ENCODE data around the gene GMEB2.
"Not testable (repeated sequence)": the region's sequence is repeated elsewhere in the genome, so short reads cannot be mapped to it uniquely, and the experiment has no call there.

GMEB2 gene

GRCh38 chr20:63618291-63618980, 8.5 kb downstream of the GMEB2 start:
- intact Hi-C loops (cut with DNase I), result no loop called here
- DNase-seq, result peak in 3 of 10 donors; percentile 13 to 74 (median 72)

- DNase-seq, result peak in 3 of 10 donors; percentile 2 to 67 (median 58)
- intact Hi-C loops (cut with DNase I), result no loop called here
Measured at GRCh38 chr20:63617876-63618265, 9.0 kb downstream of the GMEB2 start.

GRCh38 chr20:63617092-63617875, 9.6 kb downstream of the GMEB2 start:
- peak in 3 of 10 donors; percentile 7 to 86 (median 78) for DNase-seq

GRCh38 chr20:63613863-63614594, 12.9 kb downstream of the GMEB2 start:
- intact Hi-C loops (cut with DNase I), result not testable (repeated sequence)

More at GRCh38 chr20:63617092-63617875, 9.6 kb downstream of the GMEB2 start:
- intact Hi-C loops (cut with DNase I), result no loop called here

GRCh38 chr20:63612276-63612931, 14.5 kb downstream of the GMEB2 start:
- peak in 3 of 10 donors; percentile 2 to 66 (median 66) for DNase-seq
- intact Hi-C loops (cut with DNase I), result no loop called here

More at GRCh38 chr20:63613863-63614594, 12.9 kb downstream of the GMEB2 start:
- DNase-seq, result peak in 2 of 10 donors; percentile 67 to 80

DNA sequence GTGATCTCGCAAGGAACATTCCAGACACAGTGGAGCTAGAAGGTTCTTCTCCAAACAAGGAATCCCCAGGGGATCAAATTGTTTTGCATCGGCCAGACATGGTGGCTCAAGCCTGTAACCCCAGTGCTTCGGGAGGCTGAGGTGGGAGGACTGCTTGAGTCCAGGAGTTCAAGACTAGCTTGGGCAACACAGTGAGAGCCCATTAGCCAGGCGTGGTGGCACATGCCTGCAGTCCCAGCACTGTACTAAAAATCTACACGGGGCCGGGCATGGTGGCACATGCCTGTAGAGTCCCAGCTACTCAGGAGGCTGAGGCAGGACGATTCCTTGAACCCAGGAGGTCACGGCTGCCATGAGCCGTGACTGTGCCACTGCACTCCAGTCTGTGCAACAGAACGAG, 15.3 kb downstream of the GMEB2 start:
- DNase-seq, result peak in 2 of 10 donors; percentile 21 to 56
- intact Hi-C loops (cut with DNase I), result no loop called here

DNA sequence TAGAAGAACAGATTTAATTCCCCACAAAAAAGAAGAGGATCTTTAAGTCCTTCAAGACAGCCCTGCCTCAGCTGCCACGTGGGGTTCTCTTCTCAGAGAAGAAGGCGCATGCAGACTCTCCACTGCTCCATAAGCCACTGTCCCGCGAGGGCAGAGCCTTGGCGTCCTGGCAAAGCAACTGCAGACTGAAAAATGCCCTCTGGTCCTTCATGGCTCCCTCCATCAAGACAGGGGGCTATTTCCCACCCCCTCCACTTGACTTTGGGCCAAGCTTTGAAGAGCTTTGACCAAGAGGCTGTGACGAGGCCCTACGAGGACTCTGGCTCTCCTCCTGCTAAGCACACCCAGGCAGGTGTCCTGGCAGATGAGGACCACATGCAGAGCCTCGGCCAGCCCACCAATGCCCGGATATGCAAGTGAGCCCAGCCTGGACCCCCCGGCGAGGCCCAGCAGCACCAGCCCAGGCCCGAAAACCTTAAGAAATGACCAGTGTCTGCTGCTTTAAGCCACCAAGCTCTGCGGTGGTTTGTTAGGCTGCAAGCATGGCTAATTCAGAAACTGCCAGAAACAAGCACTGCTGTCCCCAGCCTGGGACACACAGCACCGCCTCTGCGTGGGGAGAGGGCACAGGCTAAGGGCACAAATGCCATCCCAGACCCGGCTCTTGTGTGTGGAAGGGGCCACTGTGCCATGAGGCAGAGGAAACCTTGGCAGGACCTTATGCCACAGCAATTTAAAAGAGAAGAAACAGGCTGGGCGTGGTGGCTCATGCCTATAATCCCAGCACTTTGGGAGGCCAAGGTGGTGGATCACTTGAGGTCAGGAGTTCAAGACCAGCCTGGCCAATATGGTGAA, 16.1 kb downstream of the GMEB2 start:
- intact Hi-C loops (cut with DNase I), result no loop called here
- DNase-seq, result peak in 3 of 10 donors; percentile 2 to 41 (median 24)

- intact Hi-C loops (cut with DNase I), result no loop called here
- peak in 1 of 10 donors; percentile 53 for DNase-seq
Measured at GRCh38 chr20:63606686-63607085, 20.2 kb downstream of the GMEB2 start.

GRCh38 chr20:63602321-63602720, 24.6 kb downstream of the GMEB2 start:
- peak in 1 of 10 donors; percentile 50 for DNase-seq
- intact Hi-C loops (cut with DNase I), result no loop called here

- DNase-seq, result peak in 2 of 10 donors; percentile 28 to 29
- intact Hi-C loops (cut with DNase I), result not testable (repeated sequence)
Measured at GRCh38 chr20:63601679-63602078, 25.2 kb downstream of the GMEB2 start.

DNA sequence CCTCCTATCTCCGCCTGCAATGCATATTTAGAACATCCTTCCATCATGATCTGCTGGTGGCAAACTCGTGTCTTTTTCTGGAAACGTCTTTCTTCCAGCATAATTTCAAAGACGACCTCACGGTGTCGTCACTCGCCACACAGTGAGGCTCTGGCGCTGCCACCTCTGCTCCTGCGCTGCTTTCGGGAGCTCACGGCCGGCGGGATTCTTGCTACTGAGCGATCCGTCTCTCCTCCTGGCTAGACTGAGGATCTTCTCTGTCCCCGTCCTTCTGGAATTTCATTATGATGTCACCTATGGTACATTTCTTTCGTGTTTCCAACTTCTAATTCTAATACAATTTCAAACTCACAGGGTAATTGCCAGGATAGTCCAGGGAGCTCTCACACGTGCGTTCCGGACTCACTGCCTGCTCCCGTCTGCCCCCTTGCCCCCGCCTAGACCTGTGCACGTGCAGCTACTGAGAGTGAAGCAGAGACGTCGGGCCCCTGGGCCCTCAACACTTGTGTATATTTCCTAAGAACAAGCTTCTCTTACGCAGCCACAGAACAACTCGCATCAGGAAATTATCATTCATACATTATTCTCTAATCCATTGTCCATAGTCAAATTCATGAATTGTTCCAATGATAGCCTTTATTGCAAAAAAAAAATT, 27.4 kb downstream of the GMEB2 start:
- intact Hi-C loops (cut with DNase I), result no loop called here
- peak in 2 of 10 donors; percentile 37 to 75 for DNase-seq

GRCh38 chr20:63598479-63599395, 28.2 kb downstream of the GMEB2 start:
- peak in 3 of 10 donors; percentile 43 to 54 (median 43) for DNase-seq
- intact Hi-C loops (cut with DNase I), result no loop called here

DNA sequence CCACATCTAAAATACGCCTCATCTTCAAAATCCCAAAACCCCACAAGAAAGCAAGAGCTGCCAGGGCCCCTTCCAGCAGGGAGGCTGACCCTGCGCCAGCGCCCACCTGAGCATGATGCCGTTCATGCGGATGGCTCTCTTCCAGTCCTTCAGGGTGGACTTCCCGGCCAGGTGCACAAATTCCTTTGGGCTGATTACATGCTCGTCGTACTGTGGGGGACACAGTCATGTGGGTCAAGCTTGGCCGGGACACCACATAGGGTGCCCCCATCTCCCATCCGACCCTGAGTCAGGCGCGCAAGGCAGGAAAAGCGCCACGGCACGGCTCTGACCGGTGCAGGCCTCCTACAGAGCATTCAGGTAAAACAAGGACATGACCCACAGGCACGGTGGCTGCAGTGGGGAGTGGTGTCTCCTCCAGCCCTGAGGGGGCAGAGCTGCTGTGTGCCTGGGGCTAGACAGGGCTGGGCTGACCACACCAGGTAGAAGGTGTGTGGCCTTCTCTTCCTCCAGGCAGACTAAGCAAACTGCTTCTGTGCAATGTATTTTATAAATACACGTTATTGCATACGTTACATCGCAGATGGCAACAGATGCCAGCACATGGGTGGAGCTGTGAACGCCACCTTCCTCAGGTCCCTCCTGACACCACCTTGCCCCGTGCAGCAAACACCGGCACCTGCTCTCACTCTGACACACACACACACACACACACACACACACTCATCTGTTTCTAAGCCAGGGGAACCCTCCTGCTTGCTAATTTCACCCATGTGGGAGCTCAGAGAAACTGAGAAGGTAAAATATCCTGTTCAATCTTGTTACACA, 29.0 kb downstream of the GMEB2 start:
- DNase-seq, result peak in 3 of 10 donors; percentile 54 to 74 (median 59)
- intact Hi-C loops (cut with DNase I), result no loop called here

DNA sequence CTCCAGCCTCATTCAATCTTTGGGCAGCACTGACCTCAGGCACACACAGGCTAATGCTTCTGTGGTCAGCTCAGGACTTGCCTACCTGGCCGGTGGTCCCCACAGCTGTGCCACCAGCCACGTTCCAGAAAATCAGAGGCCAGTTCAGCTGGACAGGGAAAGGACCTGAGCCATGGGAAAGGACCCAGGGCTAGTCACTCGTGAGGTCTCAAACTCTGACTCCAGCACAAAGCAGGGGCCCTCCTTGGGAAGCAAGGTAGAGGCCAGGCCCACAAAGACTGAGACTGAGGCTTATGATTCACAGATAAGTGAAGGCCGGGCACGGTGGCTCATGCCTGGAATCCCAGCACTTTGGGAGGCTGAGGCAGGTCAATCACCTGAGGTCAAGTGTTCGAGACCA, 30.5 kb downstream of the GMEB2 start:
- DNase-seq, result peak in 1 of 10 donors; percentile 47
- intact Hi-C loops (cut with DNase I), result no loop called here

- intact Hi-C loops (cut with DNase I), result no loop called here
Measured at GRCh38 chr20:63595416-63596127, 31.3 kb downstream of the GMEB2 start.

DNA sequence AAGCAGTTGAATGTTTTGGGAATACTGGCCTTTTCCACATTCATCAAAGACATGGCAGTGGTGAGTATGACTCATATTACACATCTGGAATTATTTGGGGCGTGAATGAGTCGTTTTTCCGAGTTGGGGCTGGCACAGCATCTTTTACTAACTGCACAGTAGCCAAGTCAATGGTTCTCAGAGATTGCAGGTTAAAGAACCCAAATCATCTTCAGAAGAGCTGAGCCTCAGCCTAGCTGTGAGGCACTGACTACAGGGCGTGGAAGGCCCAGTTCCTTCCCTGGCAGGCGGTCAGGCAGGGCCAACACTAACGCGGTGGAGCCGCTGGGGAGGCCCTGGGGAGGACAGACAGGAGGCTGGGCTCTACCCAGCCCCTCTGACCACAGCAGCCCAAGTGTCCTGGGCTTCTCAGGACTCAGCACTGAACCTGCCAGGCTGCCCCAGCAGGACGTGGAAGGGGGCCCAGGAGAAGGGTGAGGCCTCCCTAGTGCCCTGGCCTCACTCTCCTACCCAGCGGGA, 32.8 kb downstream of the GMEB2 start:
- intact Hi-C loops (cut with DNase I), result no loop called here
- peak in 1 of 10 donors; percentile 74 for DNase-seq

More at GRCh38 chr20:63595416-63596127, 31.3 kb downstream of the GMEB2 start:
- peak in 2 of 10 donors; percentile 71 to 72 for DNase-seq
